GM18505 (cell line): ENCODE measurements around the gene ZNF785.
"Not testable (repeated sequence)": the region's sequence is repeated elsewhere in the genome, so short reads cannot be mapped to it uniquely, and the experiment has no call there.

Experiments used
- ATAC-seq: cut with Tn5 transposase; IDR thresholded peaks from one replicate; pipeline ENCODE4 v1.9.1; 2021; ENCODE audit not compliant: unreplicated experiment
- POLR2A ChIP-seq: IDR thresholded peaks from 4 replicates; pipeline ENCODE4 v1.6.1; 2011; ENCODE audit warnings: borderline replicate concordance; ENCODE audit not compliant: insufficient read depth, insufficient read length; ENCODE audit errors: extremely low read depth

The ZNF785 gene

DNA sequence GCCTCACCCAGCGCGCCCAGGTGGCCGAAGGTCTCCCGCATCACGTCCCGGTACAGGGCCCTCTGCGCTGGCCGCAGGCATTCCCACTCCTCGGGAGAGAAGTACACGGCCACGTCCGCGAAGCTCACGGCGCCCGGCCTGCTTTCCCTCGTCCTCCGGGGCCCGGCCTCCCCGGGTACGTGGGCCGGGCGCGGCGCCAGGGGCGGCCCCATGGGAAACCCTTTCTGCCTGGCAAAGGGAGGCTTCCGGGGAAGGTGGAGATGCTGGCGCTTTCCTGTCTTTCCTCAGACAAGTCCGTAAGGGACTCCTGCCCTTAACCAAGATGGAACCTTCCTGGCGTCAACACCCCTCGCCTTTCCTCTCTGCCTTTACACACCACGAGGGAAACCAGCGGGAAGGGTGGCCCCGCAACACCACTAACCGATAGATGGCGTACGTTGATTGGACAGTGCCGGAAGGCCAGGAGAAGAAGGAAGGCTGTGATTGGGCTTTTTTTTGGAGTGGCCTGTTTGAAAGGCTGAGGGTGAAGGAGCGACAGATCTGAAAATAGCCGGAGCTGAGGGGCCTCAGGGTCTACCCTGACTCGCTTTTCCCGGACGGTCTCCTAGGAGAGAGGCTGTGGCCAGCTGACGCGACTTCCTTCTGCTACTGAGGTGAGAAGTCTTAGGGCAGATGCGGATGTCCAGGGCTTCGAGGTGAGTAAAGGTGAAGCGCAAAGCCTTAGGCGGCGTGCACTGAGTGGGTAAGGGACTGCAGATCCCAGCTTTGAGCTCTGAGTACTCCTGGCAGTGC lies at the start of gene ZNF785:
TSS of gene ZNF785 (minus strand) at position 298 of the 792 bp plus-strand sequence. CDS start at position 212, 86 bp downstream.
- ATAC-seq: peak; percentile 88
- no peak for TF ChIP-seq POLR2A

- no peak for TF ChIP-seq POLR2A
- ATAC-seq: no peak
Measured at GRCh38 chr16:30633526-30633925, 48.0 kb upstream of the ZNF785 start.

DNA sequence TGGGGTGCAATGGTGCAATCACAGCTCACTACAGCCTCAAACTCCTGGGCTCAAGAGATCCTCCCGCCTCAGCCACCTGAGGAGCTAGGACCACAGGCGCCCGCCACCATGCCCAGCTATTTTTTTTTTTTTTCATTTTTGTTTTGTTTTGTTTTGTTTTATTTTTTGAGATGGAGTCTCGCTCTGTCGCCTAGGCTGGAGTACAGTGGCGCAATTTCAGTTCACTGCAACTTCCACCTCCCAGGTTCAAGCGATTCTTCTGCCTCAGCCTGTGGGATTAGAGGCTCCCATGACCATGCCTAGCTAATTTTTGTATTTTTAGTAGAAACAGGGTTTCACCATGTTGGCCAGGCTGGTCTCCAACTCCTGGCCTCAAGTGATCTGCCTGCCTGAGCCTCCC lies 47.0 kb upstream of the ZNF785 start:
- not testable (repeated sequence) for ATAC-seq

DNA sequence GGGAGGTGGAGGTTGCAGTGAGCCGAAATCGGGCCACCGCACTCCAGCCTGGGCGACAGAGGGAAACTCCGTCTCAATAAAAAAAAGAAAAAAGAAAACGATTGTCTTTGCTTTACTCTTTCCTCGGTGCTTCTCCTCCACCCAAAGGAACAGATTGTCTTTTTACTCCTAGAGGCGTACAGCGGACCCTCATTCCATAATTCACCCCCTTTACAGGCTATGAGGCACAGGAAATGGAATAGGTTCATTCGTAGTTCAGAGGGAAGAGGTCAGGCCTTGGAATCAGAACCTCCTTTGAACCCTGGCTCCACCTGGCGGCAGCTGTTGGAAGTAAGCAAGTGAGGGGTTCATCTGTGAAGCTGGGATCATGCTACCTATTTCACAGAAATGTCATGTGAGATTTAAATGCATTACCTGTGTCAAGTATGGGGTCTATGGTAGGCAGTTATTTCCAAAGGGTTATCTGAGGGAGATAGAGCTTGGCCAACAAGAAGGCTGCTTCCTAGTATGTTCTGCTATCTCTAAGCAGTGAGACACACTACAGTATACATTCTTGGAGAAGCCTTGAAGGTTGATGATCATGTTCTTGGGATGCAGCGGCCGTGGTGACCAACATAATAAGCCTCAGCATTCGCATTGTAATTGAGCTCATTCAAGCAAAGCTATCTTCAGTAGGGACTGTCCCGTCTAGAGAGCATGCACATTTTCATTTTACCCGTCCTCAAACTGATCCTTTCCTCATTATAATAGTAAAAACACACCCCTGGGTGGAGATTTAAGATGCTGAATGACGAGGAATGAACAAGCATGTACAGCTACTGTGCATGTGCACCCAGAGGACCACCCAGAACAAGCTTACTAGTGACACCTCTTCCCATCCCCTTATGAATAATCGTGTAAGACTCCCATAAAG lies 43.4 kb upstream of the ZNF785 start:
- TF ChIP-seq POLR2A: no peak
- ATAC-seq: no peak

GRCh38 chr16:30626236-30626635 lies 40.7 kb upstream of the ZNF785 start:
- no peak for TF ChIP-seq POLR2A
- ATAC-seq: no peak

DNA sequence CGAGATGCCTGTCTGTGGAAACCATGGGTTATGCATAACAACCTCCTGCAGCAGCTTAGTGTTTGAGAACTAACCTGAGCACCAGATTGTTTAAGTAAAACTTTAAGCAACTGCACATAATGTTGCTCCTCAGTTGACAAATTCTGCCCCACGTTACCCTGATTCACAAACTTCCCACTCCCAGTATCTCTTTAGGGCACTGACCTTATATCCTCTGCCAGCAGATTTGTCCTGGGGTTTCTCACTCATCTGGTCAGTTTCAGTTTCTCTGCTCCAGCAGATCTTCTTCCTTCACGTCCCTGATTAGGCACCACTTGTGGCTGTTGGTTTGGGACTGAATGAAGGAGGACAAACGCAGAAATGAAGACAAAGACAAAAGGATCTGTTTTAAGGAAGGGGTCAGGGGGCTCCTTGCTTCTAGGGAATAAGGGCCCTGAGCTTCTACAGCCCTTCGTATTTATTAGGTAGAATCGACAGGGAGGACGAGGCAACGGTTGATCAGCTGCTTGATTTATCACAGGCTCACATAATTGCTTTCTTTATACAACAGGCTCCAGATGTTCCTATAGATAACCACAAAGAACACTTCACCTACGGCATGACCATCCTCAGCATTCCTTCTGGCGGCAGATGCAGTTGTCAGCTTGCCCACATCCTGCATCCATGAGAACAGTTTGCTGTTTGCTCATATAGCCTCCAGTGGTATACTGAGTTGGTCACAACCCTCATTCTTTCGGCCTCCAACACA lies 38.2 kb upstream of the ZNF785 start:
- no peak for ATAC-seq

DNA sequence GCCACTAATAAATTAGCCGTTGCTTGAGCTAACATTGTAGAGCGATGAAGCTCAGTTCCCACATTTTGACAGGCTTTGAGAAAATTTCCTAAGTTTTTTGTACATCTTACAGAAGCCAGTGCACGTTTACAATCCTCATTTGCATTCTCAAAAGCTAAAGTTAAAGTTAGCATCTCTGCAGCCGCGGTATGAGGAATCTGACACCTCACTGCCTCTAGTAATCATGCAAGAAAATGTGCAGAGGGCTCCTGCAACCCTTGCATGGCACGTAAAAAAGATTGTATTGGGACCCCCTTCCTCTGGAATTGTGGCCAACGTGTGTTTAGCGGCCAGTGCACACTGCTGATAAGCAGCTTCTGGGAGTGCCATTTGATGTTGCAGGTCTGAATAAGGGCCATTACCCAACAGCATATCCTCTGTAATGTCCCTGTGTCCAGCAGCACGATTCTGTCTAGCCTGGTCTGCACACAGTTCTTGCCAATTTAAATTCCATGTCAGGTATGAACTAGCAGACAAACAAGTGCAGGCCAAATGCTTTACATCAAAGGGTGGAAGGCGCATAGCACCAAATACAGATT lies 37.0 kb upstream of the ZNF785 start:
- ATAC-seq: no peak
- TF ChIP-seq POLR2A: no peak

More for the DNA sequence above, 38.2 kb upstream of the ZNF785 start:
- no peak for TF ChIP-seq POLR2A

DNA sequence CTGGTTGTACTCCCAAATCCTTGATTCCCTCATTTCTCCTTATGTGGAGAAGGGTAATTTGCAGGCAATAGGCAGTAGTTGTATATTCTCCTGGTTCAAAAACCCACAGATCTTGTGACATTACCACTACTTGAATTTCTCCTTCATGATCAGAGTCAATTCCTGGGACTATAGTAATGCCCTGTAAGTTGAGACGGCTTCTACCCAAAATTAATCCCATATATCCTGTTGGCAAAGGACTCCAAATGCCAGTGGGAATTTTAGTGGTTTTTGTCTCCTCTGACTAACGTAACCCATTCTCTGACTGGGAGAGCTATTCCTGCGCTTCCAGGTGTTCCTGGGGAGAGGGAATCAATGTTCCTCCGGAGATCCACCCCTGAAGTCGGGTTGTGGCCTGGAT lies 36.3 kb upstream of the ZNF785 start:
- no peak for ATAC-seq
- no peak for TF ChIP-seq POLR2A

DNA sequence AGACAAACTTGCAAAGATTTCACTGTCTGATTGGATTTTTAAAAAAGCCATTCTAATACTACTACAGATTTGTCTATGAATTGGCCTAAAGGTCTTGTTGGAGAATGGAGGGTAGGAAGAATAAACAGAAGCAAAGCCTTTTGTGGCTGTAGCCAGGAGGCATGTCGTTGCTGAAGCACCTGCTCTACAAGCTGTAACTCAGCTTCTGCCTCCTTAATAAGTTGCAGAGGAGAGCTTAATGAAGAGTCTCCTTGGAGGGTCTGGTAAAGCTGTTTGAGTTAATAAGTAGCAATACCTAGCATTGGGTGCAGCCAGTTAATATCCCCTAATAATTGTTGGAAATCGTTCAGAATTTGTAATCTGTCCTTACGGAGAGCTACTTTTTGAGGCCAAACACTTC lies 34.7 kb upstream of the ZNF785 start:
- ATAC-seq: no peak
- TF ChIP-seq POLR2A: no peak

- no peak for ATAC-seq
- no peak for TF ChIP-seq POLR2A
Measured at GRCh38 chr16:30619638-30620037, 34.1 kb upstream of the ZNF785 start.

DNA sequence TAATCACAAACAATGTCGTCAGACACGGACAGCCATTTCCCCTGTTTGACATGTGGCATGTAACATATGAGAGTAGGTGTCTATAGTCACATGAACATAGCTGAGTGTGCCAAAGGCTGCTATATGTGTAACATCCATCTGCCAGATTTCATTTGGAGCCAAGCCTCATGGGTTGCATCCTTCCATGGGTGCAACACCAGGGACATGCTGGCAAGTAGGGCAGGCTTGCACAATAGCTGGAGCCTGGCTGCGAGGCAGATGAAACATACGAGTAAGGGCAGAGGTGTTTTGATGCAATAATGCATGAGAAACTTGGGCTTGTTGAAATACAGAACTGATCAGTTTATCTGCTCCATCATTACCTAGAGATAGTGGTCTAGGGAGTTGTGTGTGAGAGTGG lies 33.7 kb upstream of the ZNF785 start:
- no peak for ATAC-seq
- no peak for TF ChIP-seq POLR2A

DNA sequence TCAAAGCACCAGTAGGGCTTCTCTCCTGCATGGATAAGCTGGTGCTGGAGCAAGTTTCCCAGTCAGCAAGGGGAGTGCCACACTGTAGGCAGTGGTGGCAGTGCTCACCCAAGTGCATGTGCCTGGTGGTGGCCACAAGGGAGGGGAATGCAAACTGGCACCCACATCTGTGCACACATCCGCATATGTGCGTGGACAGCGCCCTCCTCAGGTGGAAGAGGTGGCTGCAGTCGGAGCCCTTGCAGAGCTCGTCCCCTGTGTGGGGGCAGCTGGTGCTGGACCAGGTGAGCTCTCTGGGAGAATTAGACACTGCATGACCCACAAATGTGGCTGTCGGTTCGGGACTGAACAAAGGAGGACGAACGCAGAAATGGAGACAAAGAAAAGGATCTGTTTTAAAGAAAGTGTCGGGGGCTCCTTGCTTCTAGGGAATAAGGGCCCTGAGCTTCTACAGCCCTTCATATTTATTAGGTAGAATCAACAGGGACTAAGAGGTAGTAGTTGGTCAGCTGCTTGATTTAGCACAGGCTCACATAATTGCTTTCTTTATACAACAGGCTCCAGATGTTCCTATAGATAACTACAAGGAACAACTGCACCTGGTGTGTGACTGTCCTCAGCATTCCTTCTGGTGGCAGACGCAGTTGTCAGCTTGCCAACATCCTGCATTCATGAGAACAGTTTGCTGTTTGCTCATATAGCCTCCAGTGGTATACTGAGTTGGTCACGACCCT lies 30.0 kb upstream of the ZNF785 start:
- ATAC-seq: no peak
- no peak for TF ChIP-seq POLR2A
